HG02852 (cell line): ENCODE results near the gene FOXD1.
"Not testable (repeated sequence)": the region's sequence is repeated elsewhere in the genome, so short reads cannot be mapped to it uniquely, and the experiment has no call there.

ENCODE experiments used
- ATAC-seq: cut with Tn5 transposase; IDR thresholded peaks from one replicate; pipeline ENCODE4 v1.9.1; 2021; ENCODE audit warnings: mild to moderate bottlenecking, moderate library complexity; ENCODE audit not compliant: unreplicated experiment

Gene FOXD1

DNA sequence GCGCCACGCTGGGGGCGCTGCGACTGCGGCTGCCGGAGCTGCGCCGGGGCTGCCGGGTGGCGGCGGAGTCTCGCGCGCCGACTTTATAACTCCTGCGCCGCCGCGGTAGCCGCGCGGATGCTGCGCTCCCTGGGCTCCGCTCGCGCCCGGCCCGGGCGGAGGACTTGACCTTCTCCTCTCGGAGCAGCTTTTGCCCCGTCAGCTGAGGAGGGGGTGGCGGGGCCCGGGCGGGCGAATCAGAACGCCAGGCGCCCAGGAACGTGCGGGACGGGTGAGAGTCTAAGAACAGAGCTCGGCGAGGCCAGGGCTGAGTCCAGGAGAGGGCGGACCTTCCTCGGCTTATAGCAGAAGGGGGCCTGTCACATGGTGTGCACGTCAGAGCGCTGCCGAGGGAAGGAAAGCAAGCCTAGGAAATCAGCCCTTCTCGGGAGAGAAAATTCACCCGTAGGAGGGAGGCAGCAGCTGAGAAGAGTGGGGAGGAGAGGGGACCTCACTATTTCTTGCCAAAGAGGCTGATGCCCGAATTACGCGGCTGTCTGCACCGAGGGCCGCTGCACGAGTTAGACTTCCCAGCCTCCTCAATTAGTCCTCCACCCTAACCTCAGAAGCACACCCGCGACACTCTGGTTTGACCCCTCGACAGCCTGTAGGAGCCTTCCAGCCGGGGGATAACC is at the start of gene FOXD1:
Gene FOXD1 (minus strand): TSS at position 315 of the 674 bp plus-strand sequence. CDS start 415 bp downstream, outside the sequence.
- peak; percentile 53 for ATAC-seq

DNA sequence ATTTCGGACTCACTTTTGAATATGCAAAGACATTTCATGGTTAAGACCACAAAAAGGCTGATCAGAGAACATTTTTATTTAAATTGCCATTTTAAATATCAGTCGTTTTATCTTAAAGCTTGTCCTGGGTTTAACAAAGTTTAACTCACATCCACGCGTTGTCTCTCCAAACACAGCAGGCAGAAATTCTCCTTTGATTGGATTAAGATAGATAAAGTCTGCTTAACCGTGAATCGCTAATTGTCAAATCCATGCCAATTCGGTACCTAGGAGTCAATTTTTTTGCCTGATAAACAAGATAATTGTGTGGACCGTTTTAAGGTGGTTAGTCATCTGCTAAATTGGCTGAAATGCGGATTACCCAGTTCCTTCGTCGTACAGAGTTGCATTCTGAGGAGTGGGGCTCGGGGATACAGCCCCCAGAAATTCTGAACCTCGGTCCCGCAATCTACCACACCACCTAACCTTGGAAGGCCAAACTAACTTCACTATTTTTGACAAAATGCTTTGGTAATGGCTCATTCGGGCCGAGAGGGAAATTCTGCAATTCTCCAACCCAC is 49.0 kb upstream of the FOXD1 start:
- no peak for ATAC-seq

DNA sequence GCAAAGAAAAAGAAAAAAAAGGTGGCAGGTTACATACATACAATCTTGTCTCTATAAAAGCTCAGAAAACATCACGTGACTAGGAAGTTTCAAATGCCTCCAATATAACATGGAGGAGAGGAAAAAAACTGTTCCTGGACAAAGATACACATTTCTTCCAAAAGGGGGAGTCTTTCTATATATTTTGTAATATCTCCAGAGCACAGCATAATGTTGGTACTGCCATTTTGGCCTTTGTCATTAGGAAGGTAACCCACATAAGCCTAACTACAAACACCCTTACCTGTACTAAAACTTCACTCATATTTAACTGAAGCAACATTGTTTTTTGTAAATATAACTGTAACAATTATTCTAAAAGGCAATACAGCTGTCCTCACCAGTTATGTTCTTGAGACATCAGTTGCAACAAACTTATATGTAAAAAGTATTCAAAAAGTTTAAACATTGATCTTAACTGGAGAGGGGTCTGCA is 48.4 kb upstream of the FOXD1 start:
- no peak for ATAC-seq

DNA sequence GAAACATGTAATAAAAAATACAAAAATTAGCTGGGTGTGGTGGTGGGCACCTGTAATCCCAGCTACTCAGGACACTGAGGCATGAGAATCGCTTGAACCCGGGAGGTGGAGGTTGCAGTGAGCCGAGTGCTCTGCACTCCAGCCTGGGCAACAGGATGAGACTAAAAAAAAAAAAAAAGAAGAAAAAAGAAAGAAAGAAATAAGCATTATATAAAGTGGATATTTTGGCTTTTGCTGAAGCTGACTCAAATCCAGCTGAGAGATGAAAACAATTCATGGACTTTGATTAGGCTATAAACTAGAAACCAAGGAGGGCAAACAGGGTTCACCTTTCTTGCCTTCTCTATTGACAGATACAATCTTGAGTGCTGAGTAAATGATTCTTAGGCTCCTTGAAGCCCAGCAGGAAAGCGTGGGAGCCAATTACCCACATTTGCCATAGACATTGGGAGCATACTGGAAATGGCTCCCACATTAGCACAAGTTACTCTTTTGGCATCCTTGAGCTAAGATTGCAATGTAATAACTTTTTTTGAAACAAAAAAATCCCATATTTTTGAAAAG is 47.3 kb upstream of the FOXD1 start:
- ATAC-seq, result no peak

DNA sequence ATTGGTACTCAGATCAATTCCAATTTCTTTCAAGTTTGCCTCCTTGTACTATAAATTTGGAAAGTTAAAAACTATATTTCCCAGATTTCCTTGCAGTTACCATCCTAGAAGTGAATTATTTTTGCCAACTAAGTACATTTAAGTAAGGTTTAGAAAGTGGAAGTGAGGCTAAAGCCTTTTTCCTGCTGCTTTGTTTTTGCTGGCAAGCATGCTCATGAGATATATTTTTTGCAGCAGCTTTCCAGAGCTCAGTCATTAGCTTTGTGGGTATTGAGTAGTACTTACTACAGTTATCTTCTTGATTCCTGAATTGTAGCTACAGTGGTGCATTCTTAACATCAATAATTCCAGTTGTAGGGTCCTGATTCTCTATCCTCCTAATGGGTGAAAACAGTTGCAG is 46.1 kb upstream of the FOXD1 start:
- no peak for ATAC-seq

DNA sequence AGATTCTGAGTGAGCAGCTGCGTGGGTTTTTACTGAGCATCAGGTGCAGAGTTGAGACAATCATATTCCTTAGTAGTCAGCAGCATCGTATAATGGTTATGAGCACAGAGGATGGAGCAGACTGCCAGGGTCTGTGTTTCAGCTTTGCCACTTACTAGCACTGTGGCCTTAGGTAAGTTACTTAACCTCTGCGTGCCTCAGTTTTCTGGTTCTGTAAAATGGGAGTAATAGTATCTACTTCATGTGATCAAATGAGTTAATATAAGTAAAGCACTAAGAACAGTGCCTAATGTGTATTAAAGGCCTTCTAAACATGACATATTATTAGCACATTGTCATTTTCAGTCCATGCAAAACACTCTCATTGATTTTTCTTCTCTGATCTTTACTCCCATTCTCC is 44.8 kb upstream of the FOXD1 start:
- no peak for ATAC-seq

DNA sequence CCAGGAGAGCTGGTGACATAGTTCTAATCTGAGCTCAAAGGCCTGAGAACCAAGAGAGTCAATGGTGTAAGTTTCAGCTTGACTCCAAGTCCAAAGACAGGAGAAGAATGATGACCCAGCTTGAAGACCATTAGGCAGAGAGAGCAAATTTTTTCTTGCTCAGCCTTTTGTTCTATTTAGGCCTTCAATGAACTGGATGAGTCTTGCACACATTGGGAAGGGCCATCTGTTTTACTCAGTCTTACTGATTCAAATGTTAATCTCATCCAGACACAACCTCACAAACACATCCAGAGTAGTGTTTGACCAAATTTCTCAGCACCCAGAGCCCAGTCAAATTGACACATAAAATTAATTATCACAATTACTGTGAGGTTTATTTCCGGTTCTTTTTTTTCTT is 42.6 kb upstream of the FOXD1 start:
- ATAC-seq, result no peak

DNA sequence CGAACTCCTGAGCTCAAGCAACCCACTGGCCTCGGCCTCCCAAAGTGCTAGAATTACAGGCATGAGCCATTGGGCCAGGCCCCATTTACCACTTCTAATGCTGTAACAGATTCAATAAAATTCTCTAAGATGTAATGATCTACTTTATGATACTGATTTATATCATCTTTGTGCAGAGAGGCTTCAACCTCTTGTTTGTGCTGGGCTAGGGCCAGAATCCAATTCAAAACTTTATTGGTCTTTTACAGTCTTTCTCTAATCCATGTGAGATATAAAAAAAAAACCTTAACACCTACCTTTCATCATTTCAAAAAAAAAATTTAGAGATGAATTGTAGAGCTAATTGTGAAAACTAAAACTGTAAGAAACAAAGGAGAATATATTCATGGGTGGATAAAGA is 41.5 kb upstream of the FOXD1 start:
- ATAC-seq, result no peak

DNA sequence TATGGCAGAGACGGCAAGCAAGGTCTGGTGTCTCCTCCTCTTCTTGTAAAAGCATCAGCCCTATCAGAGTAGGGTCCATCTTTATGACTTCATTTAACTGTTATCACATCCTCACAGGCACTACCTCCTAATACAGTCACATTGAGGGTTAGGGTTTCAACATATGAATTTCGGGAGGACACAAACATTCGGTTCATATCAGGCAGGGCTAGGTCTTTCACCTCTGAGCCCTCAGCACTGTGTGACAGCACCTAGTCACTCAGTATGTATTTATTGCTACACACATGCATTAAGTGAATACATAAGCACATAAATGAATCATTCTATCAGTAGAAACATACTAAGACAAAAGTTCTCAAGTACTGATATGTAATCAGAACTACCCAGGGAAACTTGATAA is 40.2 kb upstream of the FOXD1 start:
- no peak for ATAC-seq

DNA sequence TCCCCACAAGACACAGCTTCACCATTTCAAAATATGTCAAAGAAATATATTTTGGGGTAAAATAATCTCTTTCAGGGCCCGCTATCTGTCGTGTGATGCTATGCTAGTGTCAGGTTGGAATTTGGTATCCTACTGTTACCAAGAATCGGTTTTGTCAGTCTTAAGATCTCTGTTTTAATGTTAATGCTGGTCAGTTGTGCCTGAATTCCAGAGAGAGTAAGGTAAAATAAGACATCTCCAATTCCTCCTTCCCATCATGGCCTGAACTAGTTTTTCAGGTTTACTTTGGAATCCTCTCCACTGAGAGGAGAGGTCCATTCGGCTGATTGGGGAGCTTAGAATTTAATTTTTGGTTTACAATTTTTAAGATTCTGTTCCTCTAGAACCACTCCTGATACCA is 39.2 kb upstream of the FOXD1 start:
- ATAC-seq, result no peak

DNA sequence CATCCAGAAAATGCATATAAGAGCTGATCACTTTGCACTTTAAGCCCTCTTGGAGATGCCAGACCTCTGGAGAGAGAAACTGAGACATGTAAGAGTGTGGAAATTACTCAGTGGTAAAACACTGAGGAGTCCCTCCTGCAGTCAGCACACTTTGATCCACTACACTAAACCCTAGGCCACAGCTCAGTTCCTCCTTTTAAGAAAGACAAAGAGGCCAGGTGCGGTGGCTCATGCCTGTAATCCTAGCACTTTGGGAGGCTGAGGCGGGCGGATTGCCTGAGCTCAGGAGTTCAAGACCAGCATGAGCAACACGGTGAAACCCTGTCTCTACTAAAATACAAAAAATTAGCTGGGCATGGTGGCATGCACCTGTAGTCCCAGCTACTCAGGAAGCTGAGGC is 38.7 kb upstream of the FOXD1 start:
- ATAC-seq, result not testable (repeated sequence)

DNA sequence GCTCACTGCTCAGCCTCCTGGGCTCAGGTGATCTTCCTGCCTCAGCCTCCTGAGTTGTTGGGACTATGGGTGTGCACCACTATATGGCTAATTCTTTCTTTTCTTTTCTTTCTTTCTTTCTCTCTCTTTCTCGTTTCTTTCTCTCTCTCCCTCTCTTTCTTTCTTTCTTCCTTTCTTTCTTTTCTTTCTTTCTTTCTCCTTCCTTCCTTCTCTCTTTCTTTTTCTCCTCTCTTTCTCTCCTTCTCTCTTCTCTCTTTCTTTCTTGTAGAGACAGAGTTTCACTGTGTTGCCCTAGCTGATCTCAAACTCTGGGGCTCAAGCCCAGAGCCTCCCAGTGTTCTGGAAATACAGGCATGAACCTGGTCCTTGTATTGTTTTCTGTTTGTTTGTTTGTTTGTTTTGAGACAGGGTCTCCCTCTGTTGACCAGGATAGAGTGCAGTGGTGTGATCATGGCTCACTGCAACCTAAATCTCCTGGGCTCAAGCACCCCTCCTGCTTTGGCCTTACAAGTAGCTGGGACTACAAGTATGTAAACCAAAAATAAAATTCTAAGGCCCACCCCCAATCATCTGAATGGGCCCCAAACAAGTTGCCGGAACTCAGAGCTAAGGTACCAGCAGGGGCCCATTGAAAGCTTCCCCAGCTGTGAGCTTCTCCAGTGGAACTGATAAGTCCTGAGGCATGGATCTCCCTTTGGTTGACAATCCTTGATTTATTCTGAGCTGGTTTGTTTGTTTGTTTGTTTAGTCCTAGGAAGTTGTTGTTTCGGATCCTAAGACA is 37.7 kb upstream of the FOXD1 start:
- ATAC-seq, result no peak

DNA sequence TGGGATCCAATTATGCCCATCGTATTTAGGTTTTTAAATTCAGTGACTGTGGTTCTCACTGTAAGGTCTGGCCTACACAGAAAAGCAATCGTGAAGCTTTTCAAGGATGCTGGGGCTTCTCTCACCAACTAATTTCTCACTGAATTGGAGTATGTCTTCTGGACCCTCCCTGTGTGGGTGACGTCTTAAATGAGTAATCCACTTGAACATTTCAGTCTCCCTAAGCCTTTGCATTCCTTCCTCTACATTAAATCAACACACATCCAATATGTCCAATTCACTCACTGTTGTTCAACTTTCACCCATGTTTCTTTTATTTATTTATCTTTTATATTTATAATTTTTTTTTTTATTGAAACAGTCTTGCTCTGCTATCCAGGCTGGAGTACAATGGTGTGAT is 37.1 kb upstream of the FOXD1 start:
- no peak for ATAC-seq

DNA sequence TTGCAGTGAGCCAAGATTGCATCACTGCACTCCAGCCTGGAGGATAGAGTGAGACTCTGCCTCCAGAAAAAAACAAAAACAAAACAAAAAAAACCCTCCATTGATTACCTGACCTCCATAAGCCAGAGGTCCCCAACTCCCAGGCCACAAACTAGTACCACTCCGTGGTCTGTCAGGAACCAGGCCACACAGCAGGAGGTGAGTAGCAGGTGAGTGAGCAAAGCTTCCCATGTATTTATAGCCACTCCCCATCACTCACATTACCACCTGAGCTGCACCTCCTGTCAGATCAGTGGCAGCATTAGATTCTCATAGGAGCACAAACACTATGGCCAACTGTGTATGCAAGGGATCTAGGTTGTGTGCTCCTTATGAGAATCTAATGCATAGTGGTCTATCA is 35.9 kb upstream of the FOXD1 start:
- ATAC-seq, result no peak

DNA sequence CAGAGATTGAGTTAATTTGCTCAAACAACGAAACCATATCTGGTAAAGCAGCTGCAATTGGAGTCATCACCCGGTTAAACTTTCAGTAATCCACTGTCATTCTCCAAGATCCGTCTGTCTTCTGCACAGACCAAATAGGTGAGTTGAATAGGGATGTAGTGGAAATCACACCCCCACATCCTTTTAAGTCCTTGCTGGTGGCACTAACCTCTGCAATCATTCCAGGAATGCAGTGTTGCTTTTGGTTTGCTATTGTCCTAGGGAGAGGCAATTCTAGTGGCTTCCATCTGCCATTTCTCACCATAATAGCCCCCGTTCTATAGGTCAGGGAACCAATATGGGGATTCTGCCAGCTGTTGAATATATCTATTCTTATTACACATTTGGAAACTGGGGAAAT is 35.1 kb upstream of the FOXD1 start:
- ATAC-seq, result no peak

DNA sequence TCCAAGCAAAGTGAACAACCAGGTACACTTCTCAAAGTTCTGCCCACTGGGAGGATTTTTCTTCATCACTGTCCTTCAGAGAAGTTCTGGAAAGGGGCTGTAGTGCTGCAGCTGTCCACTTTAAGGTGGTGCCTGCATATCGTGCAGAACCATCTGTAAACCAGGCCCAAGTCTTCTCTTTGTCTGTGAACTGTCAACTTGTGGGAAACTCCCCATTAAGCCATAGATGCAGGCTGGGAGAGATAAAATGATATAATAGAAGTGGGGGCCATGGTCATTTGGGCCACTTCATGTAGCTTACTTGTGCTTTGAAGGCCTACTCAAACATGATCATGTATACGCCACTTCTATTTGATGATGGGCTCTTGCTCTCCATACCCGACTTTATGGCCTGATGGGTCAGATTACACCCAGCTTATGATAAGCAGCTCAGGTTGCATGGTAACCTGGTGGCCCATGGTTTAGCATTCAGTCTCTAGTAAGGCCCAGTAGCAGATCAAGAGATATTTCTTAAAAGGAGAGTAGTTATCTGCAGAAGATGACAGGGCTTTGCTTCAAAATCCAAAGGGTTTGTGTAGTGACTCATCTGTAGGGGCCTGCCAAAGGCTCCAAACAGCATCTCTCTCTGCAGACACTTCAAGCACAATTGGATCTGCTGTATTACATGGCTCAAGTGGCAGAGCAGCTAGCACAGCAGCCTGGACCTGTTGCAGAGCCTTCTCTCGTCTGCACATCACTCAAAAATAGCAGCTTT is 34.0 kb upstream of the FOXD1 start:
- ATAC-seq, result no peak

DNA sequence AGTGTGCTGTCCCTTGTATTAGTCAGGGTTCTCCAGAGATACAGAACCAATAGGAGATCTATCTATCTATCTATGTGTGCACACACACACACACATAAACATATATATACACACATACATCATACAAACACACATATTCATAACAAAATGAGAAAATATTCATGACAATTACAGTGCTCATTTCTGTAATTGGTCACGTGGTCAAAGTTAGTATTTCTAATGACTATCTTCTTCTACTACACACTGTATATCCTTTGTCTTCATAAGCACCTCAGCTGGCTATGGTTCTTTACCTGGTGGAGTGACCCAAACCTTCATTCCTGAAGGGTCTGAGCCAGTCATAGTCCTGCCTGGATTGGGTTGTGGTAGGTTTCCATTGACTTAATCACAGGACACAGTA is 31.9 kb upstream of the FOXD1 start:
- ATAC-seq, result no peak

DNA sequence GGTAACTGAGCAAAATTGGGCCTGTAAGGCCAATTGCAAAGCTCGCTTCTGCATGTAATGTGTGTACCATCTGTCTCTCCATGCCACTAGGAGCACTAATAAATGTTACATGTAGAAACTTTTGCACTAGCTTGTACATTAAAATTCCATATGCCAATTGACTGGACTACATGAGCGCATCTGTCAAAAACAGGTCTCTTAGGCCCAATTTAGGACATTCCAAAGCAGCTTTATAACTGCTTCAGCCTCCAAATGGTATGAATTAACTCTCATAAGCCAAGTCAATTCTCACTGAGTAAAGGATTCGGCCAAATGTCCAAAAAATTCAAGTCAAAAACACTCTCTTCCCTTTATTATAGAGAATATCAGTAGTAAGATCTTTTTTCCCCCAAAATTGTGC is 23.5 kb upstream of the FOXD1 start:
- no peak for ATAC-seq

DNA sequence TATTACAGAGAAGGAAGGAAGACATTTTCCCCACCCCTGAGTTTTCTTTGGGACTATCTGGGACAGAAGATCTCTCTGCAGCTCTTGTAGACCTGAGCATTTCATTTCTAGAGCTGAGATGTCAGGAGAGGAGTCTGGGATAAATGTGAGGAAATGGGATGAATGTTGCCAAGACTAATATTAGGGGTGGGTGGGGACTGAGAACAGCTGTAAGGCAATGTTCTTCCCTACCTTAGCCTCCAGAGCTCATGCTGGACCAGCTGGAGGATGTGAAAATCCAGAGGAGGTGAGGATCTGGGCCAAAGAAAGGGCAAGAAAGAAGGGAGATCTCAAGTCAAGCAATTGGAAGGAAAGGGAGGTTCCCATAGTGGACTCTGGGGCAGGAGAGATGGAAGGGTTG is 23.1 kb upstream of the FOXD1 start:
- no peak for ATAC-seq

DNA sequence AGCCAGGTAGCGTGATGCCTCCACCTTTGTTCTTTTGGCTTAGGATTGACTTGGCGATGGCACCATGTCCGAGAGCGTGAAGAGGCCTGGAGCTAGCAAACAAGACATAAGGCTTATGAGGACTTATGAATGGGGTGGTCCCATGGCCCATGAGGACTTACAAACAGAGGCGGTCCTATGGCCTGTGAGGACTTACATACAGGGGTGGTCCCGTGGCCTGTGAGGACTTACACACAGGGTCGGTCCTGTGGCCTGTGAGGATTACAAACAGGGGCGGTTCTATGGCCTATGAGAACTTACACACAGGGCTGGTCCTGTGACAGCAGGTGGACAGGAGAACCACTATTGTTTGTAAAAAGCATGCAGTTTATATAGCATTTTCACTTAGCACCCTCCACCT is 21.3 kb upstream of the FOXD1 start:
- no peak for ATAC-seq

DNA sequence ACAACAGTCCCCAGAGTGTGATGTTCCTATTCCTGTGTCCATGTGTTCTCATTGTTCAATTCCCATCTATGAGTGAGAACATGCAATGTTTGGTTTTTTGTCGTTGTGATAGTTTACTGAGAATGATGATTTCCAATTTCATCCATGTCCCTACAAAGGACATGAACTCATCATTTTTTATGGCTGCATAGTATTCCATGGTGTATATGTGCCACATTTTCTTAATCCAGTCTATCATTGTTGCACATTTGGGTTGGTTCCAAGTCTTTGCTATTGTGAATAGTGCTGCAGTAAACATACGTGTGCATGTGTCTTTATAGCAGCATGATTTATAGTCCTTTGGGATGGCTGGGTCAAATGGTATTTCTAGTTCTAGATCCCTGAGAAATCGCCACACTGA is 20.1 kb upstream of the FOXD1 start:
- ATAC-seq, result not testable (repeated sequence)
